Lung (tissue), 16 donors: Measurements from ENCODE around the gene GDF15. TPM values are rescaled to one million over a fixed set of nuclear protein-coding genes. Genes with fewer than 3 reads are reported as not detected.
A peak's percentile ranks its signal among the peaks of the same experiment; 100 is the strongest.

ENCODE experiments used
- ATAC-seq: fragments of 200-7000 bp; cut with Tn5 transposase; one replicate; pipeline ENCODE4 v1.9.1; 2020; ENCODE audit warnings: moderate number of reproducible peaks; ENCODE audit not compliant: insufficient read depth, low FRiP score
- DNase-seq, 3 donors: peaks; one replicate each; pipeline ENCODE4 v3.0.0-alpha.2; 2013 to 2017
- H3K27ac ChIP-seq, 2 donors: one replicate each; pipeline ENCODE4 v1.5.1; 2013; ENCODE audit warnings: mild to moderate bottlenecking in 2 of 2, moderate library complexity in 2 of 2, control low read depth in 1 of 2, inconsistent platforms in 1 of 2, low read depth in 1 of 2, low read length in 1 of 2
- H3K27me3 ChIP-seq, 3 donors: one replicate each; pipeline ENCODE4 v1.5.1; 2013; ENCODE audit warnings: low read length in 2 of 3; ENCODE audit not compliant: control insufficient read depth in 3 of 3, insufficient read depth in 3 of 3
- H3K36me3 ChIP-seq, 4 donors: one replicate each; pipeline ENCODE4 v1.5.1; 2013; ENCODE audit warnings: low read length in 4 of 4, mild to moderate bottlenecking in 1 of 4, moderate library complexity in 1 of 4; ENCODE audit not compliant: control insufficient read depth in 4 of 4, insufficient read depth in 4 of 4
- H3K4me1 ChIP-seq, 5 donors: one replicate each; pipeline ENCODE4 v1.5.1; 2013; ENCODE audit warnings: low read length in 5 of 5, mild to moderate bottlenecking in 2 of 5, moderate library complexity in 1 of 5; ENCODE audit not compliant: control insufficient read depth in 5 of 5, insufficient read depth in 5 of 5
- H3K4me3 ChIP-seq: one replicate; pipeline ENCODE4 v1.5.1; 2013; ENCODE audit warnings: mild to moderate bottlenecking, control low read depth, moderate library complexity
- H3K9ac ChIP-seq, 2 donors: one replicate each; pipeline ENCODE4 v1.5.1; 2013; ENCODE audit warnings: low read length in 2 of 2, control low read depth in 1 of 2; ENCODE audit not compliant: insufficient read depth in 1 of 2
- H3K9me3 ChIP-seq, 4 donors: one replicate each; pipeline ENCODE4 v1.5.1; 2013; ENCODE audit warnings: low read length in 3 of 4, mild to moderate bottlenecking in 1 of 4, moderate library complexity in 1 of 4; ENCODE audit not compliant: control insufficient read depth in 4 of 4, insufficient read depth in 3 of 4
- CTCF ChIP-seq: IDR thresholded peaks from 2 replicates; pipeline ENCODE4 v1.5.1; 2012; ENCODE audit warnings: mild to moderate bottlenecking; ENCODE audit errors: control extremely low read depth, extremely low read depth
- WGBS, 2 donors: extraction: QIAGEN DNeasy Blood & Tissue Kit; methylation state at CpG; one replicate each; pipeline ENCODE4 v1.1.7; 2013; 5-methylcytosine and 5-hydroxymethylcytosine counted together
- long read RNA-seq, 5 donors: transcript quantifications; one replicate each; lab custom pipeline, GENCODE V29; 2026
- polyA plus RNA-seq, 2 donors: library from polyadenylated mRNA; stranded (reverse); fragments of 200-250 nt; gene quantifications; one replicate each; pipeline ENCODE4 v1.2.1, GENCODE V29; 2013
- total RNA-seq, 2 donors: library from RNA; depleted of rRNA in 1 of 2; stranded (reverse); fragments of >200 nt in 1 of 2; gene quantifications; one replicate each; pipeline ENCODE4 v1.2.1, GENCODE V29; 2014 to 2021
- donor health status: control.
- donor health status: control.
- donor health status: Bipolar disorder and iron deficiency.
- donor health status: healthy.
- donor health status: DM: yes; HTN: yes; CAD: no.

Gene GDF15
- total RNA-seq (10 to 100 TPM; 49.7 to 64.0 TPM), polyA plus RNA-seq (100 to 1,000 TPM in 1 of 2 donors, 10 to 100 TPM in 1; 45.4 to 119 TPM)
- long read RNA-seq, donor 1, transcript GDF15-201 (2 exons, 1,200 nt): major isoform, 11 of 15 reads
- long read RNA-seq, donor 1, partial matches to known transcripts: 0 of 15 reads
- long read RNA-seq, donor 1, other reads (novel, unspliced or antisense): 0 of 15 reads
- long read RNA-seq, donor 2, partial matches to known transcripts: 0 of 3 reads
- long read RNA-seq, donor 2, other reads (novel, unspliced or antisense): 0 of 3 reads
- long read RNA-seq, donor 3, transcript GDF15-201 (2 exons, 1,200 nt): major isoform, 6 of 21 reads
- long read RNA-seq, donor 3, partial matches to known transcripts: 14 of 21 reads
- long read RNA-seq, donor 3, other reads (novel, unspliced or antisense): 0 of 21 reads
- long read RNA-seq, donor 4, partial matches to known transcripts: 0 of 2 reads
- long read RNA-seq, donor 4, other reads (novel, unspliced or antisense): 0 of 2 reads
- long read RNA-seq, donor 5, partial matches to known transcripts: 0 of 4 reads
- long read RNA-seq, donor 5, other reads (novel, unspliced or antisense): 0 of 4 reads

GRCh38 chr19:18385675-18386542 lies at the start of gene GDF15:
Gene GDF15, plus strand, starts transcription at chr19:18386158. Its CDS starts 32 bp downstream, at chr19:18386190.
- H3K9me3 ChIP-seq: peaks cover 0 to 6% (median 0%) of the 10 kb centered on the region in 4 donors
- peak within 1 kb of the TSS in 1 of 2 donors; percentile 32 for H3K9ac ChIP-seq
- peak within 1 kb of the TSS; percentile 83 for H3K4me3 ChIP-seq
- H3K36me3 ChIP-seq: peaks cover 0 to 10% (median 0%) of the 10 kb centered on the region in 4 donors
- ATAC-seq (peak; percentile 71), DNase-seq (peak in 2 of 3 donors; percentile 57 to 58)
- 34 to 47% methylated on average over 33 of the region's 33 CpGs for WGBS, 2 donors
- peaks cover 0 to 11% (median 3%) of the 10 kb centered on the region in 3 donors for H3K27me3 ChIP-seq
- TF ChIP-seq CTCF: no peak
- H3K4me1 ChIP-seq: peaks cover 0 to 8% (median 4%) of the 10 kb centered on the region in 5 donors
- H3K27ac ChIP-seq: peak within 1 kb of the TSS in 1 of 2 donors; percentile 37

- H3K27ac ChIP-seq: no peak overlapping the region
- H3K27me3 ChIP-seq: no peaks in the 10 kb centered on the region
- WGBS, 2 donors: 82 to 83% methylated on average over 9 of the region's 9 CpGs
- H3K9ac ChIP-seq: no peak overlapping the region
- no peaks in the 10 kb centered on the region for H3K36me3 ChIP-seq
- H3K9me3 ChIP-seq: no peaks in the 10 kb centered on the region
- H3K4me3 ChIP-seq: no peak overlapping the region
- H3K4me1 ChIP-seq: peaks cover 0 to 15% (median 2%) of the 10 kb centered on the region in 5 donors
- ATAC-seq (no peak), DNase-seq (no peak)
- no peak for TF ChIP-seq CTCF
These were observed 47.4 kb upstream of the GDF15 start for GRCh38 chr19:18338541-18338940.

GRCh38 chr19:18339723-18340122 lies 46.2 kb upstream of the GDF15 start:
- Histone ChIP-seq H3K4me1 (peaks cover 0 to 22% (median 2%) of the 10 kb centered on the region in 5 donors), H3K36me3 (peaks cover 0 to 3% (median 0%) of the 10 kb centered on the region in 4 donors), H3K4me3 (no peak overlapping the region), H3K9ac (peak overlapping the region in 1 of 2 donors; percentile 82), H3K9me3 (no peaks in the 10 kb centered on the region), H3K27me3 (no peaks in the 10 kb centered on the region), H3K27ac (no peak overlapping the region)
- 44 to 50% methylated on average over 6 of the region's 6 CpGs for WGBS, 2 donors
- DNase-seq (peak in 1 of 3 donors; percentile 31), ATAC-seq (no peak)
- TF ChIP-seq CTCF: no peak
